Urinary bladder (tissue), 4 donors: ENCODE data around the gene ARHGAP15. TPM values are rescaled to one million over a fixed set of nuclear protein-coding genes. Genes with fewer than 3 reads are reported as not detected.

Experiments
- DNase-seq: peaks from one replicate; pipeline ENCODE4 v3.0.0-alpha.2; 2015; ENCODE audit errors: extremely low spot score
- H3K27ac ChIP-seq: one replicate; pipeline ENCODE4 v1.5.1; 2013; ENCODE audit warnings: low read depth, mild to moderate bottlenecking, moderate library complexity
- H3K36me3 ChIP-seq: one replicate; pipeline ENCODE4 v1.6.1; 2013; ENCODE audit warnings: mild to moderate bottlenecking, moderate library complexity; ENCODE audit not compliant: insufficient read depth
- H3K4me1 ChIP-seq: one replicate; pipeline ENCODE4 v1.6.1; 2013; ENCODE audit warnings: mild to moderate bottlenecking, moderate library complexity; ENCODE audit not compliant: insufficient read depth
- H3K4me3 ChIP-seq: one replicate; pipeline ENCODE4 v1.5.1; 2013; ENCODE audit warnings: low read depth, low read length
- WGBS: extraction: QIAGEN DNeasy Blood & Tissue Kit; methylation state at CpG from one replicate; pipeline ENCODE4 v1.1.7; 2013; 5-methylcytosine and 5-hydroxymethylcytosine counted together
- polyA plus RNA-seq: library from polyadenylated mRNA; stranded (reverse); fragments of 200-250 nt; gene quantifications from one replicate; pipeline ENCODE4 v1.2.3, GENCODE V29; 2013
- total RNA-seq: library from RNA; depleted of rRNA; stranded (reverse); fragments of >200 nt; gene quantifications from one replicate; pipeline ENCODE4 v1.2.3, GENCODE V29; 2014
- donor health status: healthy with polysubstance abuse.
- donor health status: healthy.

ARHGAP15 gene
- total and polyA plus RNA-seq, 2 donors, result 3.9 to 107 TPM

GRCh38 chr2:143297182-143297581, 168.0 kb downstream of the ARHGAP15 start:
- Histone ChIP-seq H3K4me3 (no peak overlapping the region), H3K27ac (no peak overlapping the region), H3K4me1 (no peaks in the 10 kb centered on the region), H3K36me3 (no peaks in the 10 kb centered on the region)
- DNase-seq, result no peak

- Histone ChIP-seq H3K36me3 (no peaks in the 10 kb centered on the region), H3K4me1 (no peaks in the 10 kb centered on the region), H3K4me3 (no peak overlapping the region), H3K27ac (no peak overlapping the region)
- no peak for DNase-seq
Measured at GRCh38 chr2:143300536-143300935, 171.3 kb downstream of the ARHGAP15 start.

- WGBS, result 73% methylated on average over 2 of the region's 2 CpGs
- Histone ChIP-seq H3K27ac (no peak overlapping the region), H3K4me1 (no peaks in the 10 kb centered on the region), H3K4me3 (no peak overlapping the region), H3K36me3 (no peaks in the 10 kb centered on the region)
- no peak for DNase-seq
Measured at GRCh38 chr2:143311426-143311825, 182.2 kb downstream of the ARHGAP15 start.

- no peak for DNase-seq
- WGBS, result 86% methylated on average over 4 of the region's 4 CpGs
Measured at GRCh38 chr2:143312441-143312840, 183.2 kb downstream of the ARHGAP15 start.

GRCh38 chr2:143313861-143314260, 184.6 kb downstream of the ARHGAP15 start:
- DNase-seq, result no peak
- WGBS, result 94% methylated on average over 2 of the region's 2 CpGs
- Histone ChIP-seq H3K4me1 (no peaks in the 10 kb centered on the region), H3K4me3 (no peak overlapping the region), H3K36me3 (no peaks in the 10 kb centered on the region), H3K27ac (no peak overlapping the region)

More at GRCh38 chr2:143312441-143312840, 183.2 kb downstream of the ARHGAP15 start:
- no peak overlapping the region for H3K4me3 ChIP-seq
- no peaks in the 10 kb centered on the region for H3K36me3 ChIP-seq
- H3K27ac ChIP-seq, result no peak overlapping the region
- H3K4me1 ChIP-seq, result no peaks in the 10 kb centered on the region

DNA sequence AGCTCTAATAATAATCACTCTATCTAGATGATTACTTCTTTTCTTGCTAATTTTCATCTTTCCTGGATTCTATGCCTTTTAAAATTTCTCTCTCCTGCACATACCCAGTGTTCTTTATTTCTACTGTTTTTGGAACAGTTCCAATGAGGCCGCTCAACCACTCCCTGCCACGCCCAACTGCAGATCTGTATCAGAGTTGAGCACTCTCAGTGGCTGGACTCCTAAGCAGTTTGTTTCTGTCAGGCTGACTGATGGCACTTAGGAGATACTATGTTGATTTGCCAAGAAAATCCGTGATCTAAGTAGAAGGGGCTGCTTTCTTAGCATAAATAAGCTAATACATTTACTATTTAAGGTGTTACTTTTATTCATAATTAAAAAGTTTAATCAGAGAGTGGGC, 192.8 kb downstream of the ARHGAP15 start:
- 68% methylated on average over 3 of the region's 3 CpGs for WGBS
- H3K4me1 ChIP-seq, result no peaks in the 10 kb centered on the region
- H3K36me3 ChIP-seq, result no peaks in the 10 kb centered on the region
- no peak overlapping the region for H3K4me3 ChIP-seq
- H3K27ac ChIP-seq, result no peak overlapping the region
- peak; percentile 18 for DNase-seq

DNA sequence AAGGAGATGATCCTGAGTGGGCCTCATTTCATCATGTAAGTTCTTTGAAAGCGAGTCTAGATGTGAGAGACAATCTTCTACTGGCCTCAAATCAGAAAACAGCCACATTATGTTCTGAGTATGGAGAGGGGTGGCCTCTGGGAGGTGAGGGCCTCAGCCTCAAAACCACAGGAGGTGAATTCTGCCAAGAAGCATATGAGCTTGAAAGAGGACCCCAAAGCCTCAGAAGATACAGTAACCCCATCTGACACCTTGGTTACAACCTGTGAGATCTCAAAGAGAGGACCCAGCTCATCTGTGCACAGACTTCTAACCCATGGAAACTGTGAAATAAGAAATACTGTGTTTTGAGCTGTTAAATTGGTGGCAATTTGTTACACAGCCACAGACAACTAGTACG, 200.1 kb downstream of the ARHGAP15 start:
- DNase-seq, result no peak
- Histone ChIP-seq H3K27ac (no peak overlapping the region), H3K4me3 (no peak overlapping the region), H3K36me3 (no peaks in the 10 kb centered on the region), H3K4me1 (no peaks in the 10 kb centered on the region)
- WGBS, result 91% methylated on average over 2 of the region's 2 CpGs

DNA sequence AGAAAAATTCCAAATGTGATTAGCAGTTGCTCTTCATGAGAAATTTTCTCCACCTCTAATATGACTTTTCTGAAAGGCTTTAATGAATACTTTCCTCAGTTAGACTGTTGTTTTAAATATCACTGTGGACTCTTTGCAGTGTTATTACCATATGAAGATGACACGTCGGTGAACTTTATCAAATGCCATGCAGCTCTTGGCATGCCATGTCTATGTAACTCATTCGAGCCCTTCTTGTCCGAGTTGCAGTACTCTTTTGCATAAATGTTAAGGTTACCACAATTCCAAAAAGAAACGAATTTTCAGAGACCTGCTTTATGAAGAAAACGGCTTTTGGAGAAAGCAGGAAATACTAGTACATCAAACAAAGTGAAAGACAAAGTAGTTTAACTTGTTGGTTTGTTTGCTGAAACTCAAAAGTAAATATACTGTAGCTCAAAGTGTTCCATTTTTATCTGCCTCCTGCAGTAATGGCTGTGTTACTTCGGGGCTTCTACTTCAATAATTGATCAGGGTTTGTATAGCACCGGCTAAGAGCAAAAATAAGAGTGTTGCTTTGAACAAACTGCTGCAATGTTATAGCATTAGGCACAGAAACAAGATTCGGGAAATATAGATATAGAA, 204.1 kb downstream of the ARHGAP15 start:
- no peak overlapping the region for H3K27ac ChIP-seq
- no peaks in the 10 kb centered on the region for H3K4me1 ChIP-seq
- H3K36me3 ChIP-seq, result no peaks in the 10 kb centered on the region
- WGBS, result 79% methylated on average over 9 of the region's 9 CpGs
- DNase-seq, result no peak
- no peak overlapping the region for H3K4me3 ChIP-seq

DNA sequence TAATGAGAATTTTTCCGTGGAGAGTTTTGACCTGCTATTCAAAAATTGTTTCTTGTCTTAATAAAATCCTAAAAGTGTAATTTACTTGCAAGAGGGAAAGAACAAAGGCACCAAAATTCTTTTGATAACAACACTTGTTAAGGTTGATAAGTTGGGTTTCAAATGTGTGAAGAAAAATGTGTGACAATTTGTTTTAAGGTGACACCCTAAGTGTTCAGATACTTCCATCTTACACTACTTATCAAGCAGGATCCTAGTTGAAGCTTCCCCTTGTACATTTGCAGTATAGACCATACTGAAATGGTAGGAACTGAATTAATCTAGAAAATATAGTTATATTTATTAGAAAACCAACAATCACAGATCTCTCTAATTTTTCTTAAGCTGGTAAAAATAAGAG, 204.6 kb downstream of the ARHGAP15 start:
- Histone ChIP-seq H3K4me1 (no peaks in the 10 kb centered on the region), H3K4me3 (no peak overlapping the region), H3K36me3 (no peaks in the 10 kb centered on the region), H3K27ac (no peak overlapping the region)
- 80% methylated on average over 1 of the region's 1 CpG for WGBS
- DNase-seq, result no peak

- no peaks in the 10 kb centered on the region for H3K36me3 ChIP-seq
- H3K4me1 ChIP-seq, result no peaks in the 10 kb centered on the region
- DNase-seq, result no peak
- WGBS, result 55% methylated on average over 4 of the region's 4 CpGs
- H3K4me3 ChIP-seq, result no peak overlapping the region
- no peak overlapping the region for H3K27ac ChIP-seq
Measured at GRCh38 chr2:143334837-143335236, 205.6 kb downstream of the ARHGAP15 start.

DNA sequence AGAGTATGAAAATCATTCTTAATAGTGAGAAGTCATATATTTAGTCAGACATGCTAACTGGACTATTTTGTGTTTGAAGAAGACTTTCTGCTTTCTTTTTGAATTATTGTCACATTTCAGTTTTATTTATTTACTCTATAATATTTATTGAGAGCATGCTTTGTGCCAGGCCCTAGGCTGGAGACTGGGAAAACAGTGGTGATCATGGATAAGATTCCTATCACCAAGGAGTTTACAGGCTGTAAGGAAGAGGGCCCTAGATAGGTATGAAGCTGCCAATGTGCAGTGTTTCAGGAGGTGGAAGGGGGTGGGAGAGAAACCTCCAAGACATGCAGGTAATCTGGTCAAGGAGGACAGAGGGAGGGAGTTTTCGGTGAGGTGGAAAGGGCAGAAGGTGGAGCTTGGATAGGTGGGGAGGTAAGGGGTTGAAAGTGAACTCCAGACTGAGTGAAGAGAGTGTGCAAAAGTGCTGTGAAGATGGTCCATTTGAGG, 207.5 kb downstream of the ARHGAP15 start:
- Histone ChIP-seq H3K36me3 (no peaks in the 10 kb centered on the region), H3K4me3 (no peak overlapping the region), H3K4me1 (no peaks in the 10 kb centered on the region), H3K27ac (no peak overlapping the region)
- WGBS, result 97% methylated on average over 1 of the region's 1 CpG
- DNase-seq, result no peak

- Histone ChIP-seq H3K4me1 (no peaks in the 10 kb centered on the region), H3K27ac (no peak overlapping the region), H3K36me3 (no peaks in the 10 kb centered on the region), H3K4me3 (no peak overlapping the region)
- WGBS, result 96% methylated on average over 2 of the region's 2 CpGs
- DNase-seq, result no peak
Measured at GRCh38 chr2:143341478-143341877, 212.3 kb downstream of the ARHGAP15 start.

- no peak for DNase-seq
- WGBS, result 96% methylated on average over 2 of the region's 2 CpGs
- H3K4me3 ChIP-seq, result no peak overlapping the region
- H3K27ac ChIP-seq, result no peak overlapping the region
- H3K36me3 ChIP-seq, result no peaks in the 10 kb centered on the region
- H3K4me1 ChIP-seq, result no peaks in the 10 kb centered on the region
Measured at GRCh38 chr2:143344780-143345179, 215.6 kb downstream of the ARHGAP15 start.

DNA sequence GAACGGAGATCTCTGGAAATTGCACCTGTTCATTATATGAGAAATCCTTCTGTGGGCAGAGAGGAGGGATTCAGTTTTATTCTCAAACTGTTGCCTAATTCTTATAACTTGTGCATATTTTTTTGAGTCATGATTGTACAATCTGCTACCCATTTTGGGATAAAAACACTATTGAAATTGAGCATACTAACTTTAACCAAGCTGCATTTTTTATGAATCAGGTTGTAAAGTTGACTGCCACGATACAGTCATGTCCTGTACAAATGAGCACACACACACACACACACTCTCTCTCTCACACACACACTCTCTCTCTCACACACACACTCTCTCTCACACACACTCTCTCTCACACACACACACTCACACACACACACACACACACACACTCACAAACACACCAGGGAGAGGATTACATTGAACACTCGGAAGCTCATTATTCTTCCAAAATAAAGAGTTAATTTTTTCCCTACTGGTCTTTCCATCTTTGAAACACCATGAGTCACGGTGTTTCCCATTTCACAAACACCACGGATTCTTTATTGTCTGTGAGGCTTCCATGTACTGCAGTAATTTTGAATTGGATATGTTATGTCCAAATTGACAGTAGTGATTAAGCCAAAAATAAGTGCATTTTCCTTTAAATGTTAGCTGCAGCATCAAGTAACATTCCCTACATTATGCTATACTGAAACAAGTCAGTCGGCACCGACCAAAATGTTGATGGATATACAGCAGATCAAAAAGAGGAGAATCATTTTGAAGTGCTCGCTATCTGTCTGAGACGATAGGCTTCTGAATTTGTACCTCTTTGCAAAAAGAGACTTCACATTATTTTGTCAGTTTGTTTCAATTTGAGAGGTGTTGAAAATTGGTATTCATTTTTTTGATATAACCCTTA, 216.9 kb downstream of the ARHGAP15 start:
- DNase-seq, result no peak
- no peak overlapping the region for H3K27ac ChIP-seq
- H3K36me3 ChIP-seq, result no peaks in the 10 kb centered on the region
- WGBS, result 75% methylated on average over 9 of the region's 9 CpGs
- no peak overlapping the region for H3K4me3 ChIP-seq
- H3K4me1 ChIP-seq, result no peaks in the 10 kb centered on the region
